Measurements from ENCODE around the gene PPY.

- TF ChIP-seq CTCF (conservative IDR thresholded peaks at IDR 0.05; ENCODE audit: low read length) = no peak
- TF ChIP-seq EZH2phosphoT487 (IDR thresholded peaks at IDR 0.05; ENCODE audit: borderline replicate concordance) = no peak
Observed at GRCh38 chr17:43962479-43962878, 20.2 kb upstream of the PPY start.
